ENCODE measurements around the gene PCNT. TPM values are rescaled to one million over a fixed set of nuclear protein-coding genes. Genes with fewer than 3 reads are reported as not detected.
"Not testable (repeated sequence)": the region's sequence is repeated elsewhere in the genome, so short reads cannot be mapped to it uniquely, and the experiment has no call there.

The PCNT gene
- total and polyA plus RNA-seq, 10 donors: 6.4 to 43.7 (median 35.4) TPM

- intact Hi-C loops (cut with DNase I; ENCODE audit: low total_unique reads): no loop called here
- 47 to 63% (median 57%) methylated on average over 18 to 20 of the region's 20 CpGs for WGBS, 5 donors
Measured at GRCh38 chr21:46369520-46370235, 45.7 kb downstream of the PCNT start.

GRCh38 chr21:46371204-46372013 is 47.5 kb downstream of the PCNT start:
- peaks cover 4 to 30% (median 20%) of the 10 kb centered on the region in 6 donors for H3K4me1 ChIP-seq
- WGBS, 5 donors: 91 to 95% (median 93%) methylated on average over 12 to 16 of the region's 16 CpGs
- H3K36me3 ChIP-seq: peaks cover 0 to 79% (median 18%) of the 10 kb centered on the region in 6 donors
- intact Hi-C loops (cut with DNase I; ENCODE audit: low total_unique reads): no loop called here
- no peaks in the 10 kb centered on the region for H3K27me3 ChIP-seq (replicated peaks in 1 of 7)
- TF ChIP-seq POLR2A (IDR thresholded peaks at IDR 0.05) (no peak), POLR2AphosphoS5 (IDR thresholded peaks at IDR 0.05) (no peak), CTCF (IDR thresholded peaks at IDR 0.05 in 8 of 11, conservative IDR thresholded peaks at IDR 0.05 in 3 of 11) (no peak)
- H3K9me3 ChIP-seq: no peaks in the 10 kb centered on the region
- H3K27ac ChIP-seq: no peak overlapping the region
- DNase-seq: no peak
- H3K4me3 ChIP-seq: no peak overlapping the region

More at GRCh38 chr21:46369520-46370235, 45.7 kb downstream of the PCNT start:
- Histone ChIP-seq H3K9me3 (no peaks in the 10 kb centered on the region), H3K4me1 (peaks cover 4 to 30% (median 20%) of the 10 kb centered on the region in 6 donors), H3K4me3 (no peak overlapping the region), H3K27ac (peak overlapping the region in 1 of 8 donors; percentile 35), H3K27me3 (replicated peaks in 1 of 7) (no peaks in the 10 kb centered on the region), H3K36me3 (peaks cover 0 to 78% (median 26%) of the 10 kb centered on the region in 6 donors)
- DNase-seq: no peak
- TF ChIP-seq POLR2A (IDR thresholded peaks at IDR 0.05): no peak
- TF ChIP-seq POLR2AphosphoS5 (IDR thresholded peaks at IDR 0.05): no peak
- no peak for TF ChIP-seq CTCF (IDR thresholded peaks at IDR 0.05 in 8 of 11, conservative IDR thresholded peaks at IDR 0.05 in 3 of 11)

GRCh38 chr21:46372014-46372485 is 48.1 kb downstream of the PCNT start:
- DNase-seq: no peak
- Histone ChIP-seq H3K27ac (no peak overlapping the region), H3K4me1 (peaks cover 4 to 30% (median 20%) of the 10 kb centered on the region in 6 donors), H3K36me3 (peaks cover 0 to 79% (median 12%) of the 10 kb centered on the region in 6 donors), H3K4me3 (no peak overlapping the region), H3K9me3 (no peaks in the 10 kb centered on the region), H3K27me3 (replicated peaks in 1 of 7) (no peaks in the 10 kb centered on the region)
- intact Hi-C loops (cut with DNase I; ENCODE audit: low total_unique reads): no loop called here
- 90 to 99% (median 97%) methylated on average over 6 to 7 of the region's 7 CpGs for WGBS, 5 donors
- no peak for TF ChIP-seq CTCF (IDR thresholded peaks at IDR 0.05 in 8 of 11, conservative IDR thresholded peaks at IDR 0.05 in 3 of 11)
- no peak for TF ChIP-seq POLR2A (IDR thresholded peaks at IDR 0.05)
- no peak for TF ChIP-seq POLR2AphosphoS5 (IDR thresholded peaks at IDR 0.05)

GRCh38 chr21:46372947-46373346 is 49.0 kb downstream of the PCNT start:
- H3K4me3 ChIP-seq; DNase-seq; H3K9me3 ChIP-seq; intact Hi-C loops (cut with DNase I; ENCODE audit: low total_unique reads); H3K27me3 ChIP-seq (replicated peaks in 1 of 7); H3K27ac ChIP-seq: not testable (repeated sequence)
- Histone ChIP-seq H3K36me3 (peaks cover 0 to 76% (median 4%) of the 10 kb centered on the region in 6 donors), H3K4me1 (peaks cover 4 to 25% (median 20%) of the 10 kb centered on the region in 6 donors)
- WGBS, 5 donors: 90 to 99% (median 96%) methylated on average over 10 of the region's 10 CpGs

All from spleen (tissue), 11 donors.